Globus pallidus (tissue), 1 donor: ENCODE data around the gene TRIP10.
"Not testable (repeated sequence)": the region's sequence is repeated elsewhere in the genome, so short reads cannot be mapped to it uniquely, and the experiment has no call there.

Experiments used
- DNase-seq: peaks from one replicate; pipeline ENCODE4 v3.0.0-alpha.2; 2015; ENCODE audit warnings: low spot score

The TRIP10 gene

GRCh38 chr19:6739390-6739882 lies at the start of gene TRIP10:
TRIP10 (plus strand) TSS chr19:6739680; CDS start chr19:6739762, 82 bp downstream.
- DNase-seq = peak; percentile 86

GRCh38 chr19:6690160-6690885 lies 49.2 kb upstream of the TRIP10 start:
- DNase-seq = no peak

GRCh38 chr19:6691342-6691741 lies 48.1 kb upstream of the TRIP10 start:
- no peak for DNase-seq

- DNase-seq = no peak
Observed at GRCh38 chr19:6692027-6692426, 47.5 kb upstream of the TRIP10 start.

- no peak for DNase-seq
Observed at GRCh38 chr19:6693056-6693471, 46.4 kb upstream of the TRIP10 start.

GRCh38 chr19:6693681-6694080 lies 45.8 kb upstream of the TRIP10 start:
- no peak for DNase-seq

GRCh38 chr19:6694147-6694815 lies 45.2 kb upstream of the TRIP10 start:
- no peak for DNase-seq

GRCh38 chr19:6696239-6696820 lies 43.1 kb upstream of the TRIP10 start:
- no peak for DNase-seq

GRCh38 chr19:6697291-6697690 lies 42.2 kb upstream of the TRIP10 start:
- DNase-seq = no peak

GRCh38 chr19:6699935-6700334 lies 39.5 kb upstream of the TRIP10 start:
- no peak for DNase-seq

GRCh38 chr19:6700586-6701316 lies 38.7 kb upstream of the TRIP10 start:
- DNase-seq = no peak

- DNase-seq = no peak
Observed at GRCh38 chr19:6705931-6706632, 33.4 kb upstream of the TRIP10 start.

GRCh38 chr19:6706633-6706958 lies 32.9 kb upstream of the TRIP10 start:
- DNase-seq = no peak

- DNase-seq = no peak
Observed at GRCh38 chr19:6707011-6707657, 32.3 kb upstream of the TRIP10 start.

GRCh38 chr19:6707658-6708018 lies 31.8 kb upstream of the TRIP10 start:
- DNase-seq = no peak

- DNase-seq = no peak
Observed at GRCh38 chr19:6708346-6708745, 31.1 kb upstream of the TRIP10 start.

GRCh38 chr19:6708913-6709312 lies 30.6 kb upstream of the TRIP10 start:
- DNase-seq = not testable (repeated sequence)

GRCh38 chr19:6709549-6709948 lies 29.9 kb upstream of the TRIP10 start:
- no peak for DNase-seq

- DNase-seq = no peak
Observed at GRCh38 chr19:6710273-6711077, 29.0 kb upstream of the TRIP10 start.

- DNase-seq = no peak
Observed at GRCh38 chr19:6711078-6711361, 28.5 kb upstream of the TRIP10 start.

GRCh38 chr19:6711605-6712004 lies 27.9 kb upstream of the TRIP10 start:
- no peak for DNase-seq
